GM21786 (cell line): ENCODE data around the gene NTF4.
"Not testable (repeated sequence)": the region's sequence is repeated elsewhere in the genome, so short reads cannot be mapped to it uniquely, and the experiment has no call there.

ENCODE experiments used
- ATAC-seq: cut with Tn5 transposase; IDR thresholded peaks from one replicate; pipeline ENCODE4 v1.9.1; 2021; ENCODE audit not compliant: unreplicated experiment

Gene NTF4

GRCh38 chr19:49024233-49024632 is 40.4 kb downstream of the NTF4 start, which contains the start of gene CGB3:
CGB3 (minus strand) TSS chr19:49024333; CDS start chr19:49023971, 362 bp downstream.
- not testable (repeated sequence) for ATAC-seq

- ATAC-seq = no peak
These were observed 42.5 kb downstream of the NTF4 start for GRCh38 chr19:49022116-49022515.

GRCh38 chr19:49020931-49021895 is 43.4 kb downstream of the NTF4 start:
- ATAC-seq = no peak

GRCh38 chr19:49020342-49020741 is 44.3 kb downstream of the NTF4 start:
- ATAC-seq = no peak

- no peak for ATAC-seq
These were observed 45.2 kb downstream of the NTF4 start for GRCh38 chr19:49019242-49019932.

GRCh38 chr19:49018388-49019241 is 46.0 kb downstream of the NTF4 start:
- not testable (repeated sequence) for ATAC-seq

GRCh38 chr19:49017666-49018351 is 46.8 kb downstream of the NTF4 start:
- ATAC-seq = no peak

GRCh38 chr19:49017041-49017665 is 47.5 kb downstream of the NTF4 start, which contains the start of gene LHB:
LHB (minus strand) TSS chr19:49017091; CDS start chr19:49017081, 10 bp downstream.
- ATAC-seq = no peak

GRCh38 chr19:49016067-49016839 is 48.4 kb downstream of the NTF4 start:
- no peak for ATAC-seq

GRCh38 chr19:49014870-49015255 is 49.8 kb downstream of the NTF4 start:
- ATAC-seq = no peak

GRCh38 chr19:49014123-49014869 is 50.3 kb downstream of the NTF4 start:
- ATAC-seq = no peak

- ATAC-seq = no peak
These were observed 53.4 kb downstream of the NTF4 start for GRCh38 chr19:49011194-49011593.
